RWPE2 (cell line): ENCODE results near the gene PLA2G4F.

ENCODE experiments used
- ATAC-seq: fragments of 200-7000 bp; cut with Tn5 transposase; 3 replicates; pipeline ENCODE4 v1.9.1; 2021; ENCODE audit warnings: low read depth
- DNase-seq: peaks from one replicate; pipeline ENCODE4 v3.0.0-alpha.2; 2020; ENCODE audit warnings: low spot score
- H3K27ac ChIP-seq: fragments of 450-650 bp; 2 replicates; pipeline ENCODE4 v1.5.1; 2017; ENCODE audit warnings: mild to moderate bottlenecking; ENCODE audit not compliant: poor library complexity, severe bottlenecking
- H3K27me3 ChIP-seq: fragments of 250-450 bp; sonication (Bioruptor Pico); 2 replicates; pipeline ENCODE4 v1.5.1; 2021; ENCODE audit warnings: mild to moderate bottlenecking, moderate library complexity; ENCODE audit not compliant: insufficient read depth, poor library complexity, severe bottlenecking
- H3K36me3 ChIP-seq: fragments of 250-450 bp; sonication (Bioruptor Pico); 2 replicates; pipeline ENCODE4 v1.5.1; 2020; ENCODE audit warnings: low read depth, mild to moderate bottlenecking, moderate library complexity
- H3K4me1 ChIP-seq: fragments of 250-450 bp; sonication (Bioruptor Pico); 2 replicates; pipeline ENCODE4 v1.5.1; 2021; ENCODE audit warnings: mild to moderate bottlenecking, moderate library complexity; ENCODE audit not compliant: insufficient read depth, poor library complexity, severe bottlenecking
- H3K4me3 ChIP-seq: fragments of 250-450 bp; sonication (Bioruptor Pico); 2 replicates; pipeline ENCODE4 v1.5.1; 2021; ENCODE audit warnings: mild to moderate bottlenecking, moderate library complexity; ENCODE audit not compliant: severe bottlenecking
- H3K9me3 ChIP-seq: fragments of 250-450 bp; sonication (Bioruptor Pico); 2 replicates; pipeline ENCODE4 v1.5.1; 2021; ENCODE audit warnings: mild to moderate bottlenecking, moderate library complexity; ENCODE audit not compliant: severe bottlenecking
- CTCF ChIP-seq: fragments of 450-650 bp; IDR thresholded peaks from one replicate; pipeline ENCODE4 v1.5.1; 2017; ENCODE audit warnings: mild to moderate bottlenecking, moderate library complexity; ENCODE audit not compliant: poor library complexity, severe bottlenecking

The PLA2G4F gene

GRCh38 chr15:42108189-42108588 is 48.2 kb downstream of the PLA2G4F start:
- Histone ChIP-seq H3K27ac (no peak overlapping the region), H3K27me3 (no peaks in the 10 kb centered on the region), H3K36me3 (no peaks in the 10 kb centered on the region), H3K9me3 (no peaks in the 10 kb centered on the region), H3K4me3 (no peak overlapping the region), H3K4me1 (no peaks in the 10 kb centered on the region)
- DNase-seq: no peak
- TF ChIP-seq CTCF: no peak
- peak; percentile 63 for ATAC-seq

- no peak for TF ChIP-seq CTCF
- no peaks in the 10 kb centered on the region for H3K36me3 ChIP-seq
- DNase-seq (no peak), ATAC-seq (no peak)
- H3K4me1 ChIP-seq: peaks cover 1% of the 10 kb centered on the region
- no peak overlapping the region for H3K27ac ChIP-seq
- H3K9me3 ChIP-seq: no peaks in the 10 kb centered on the region
- H3K27me3 ChIP-seq: no peaks in the 10 kb centered on the region
- H3K4me3 ChIP-seq: no peak overlapping the region
Measured at GRCh38 chr15:42107473-42107872, 49.0 kb downstream of the PLA2G4F start.

- H3K4me1 ChIP-seq: peaks cover 9% of the 10 kb centered on the region
- DNase-seq (no peak), ATAC-seq (no peak)
- H3K4me3 ChIP-seq: no peak overlapping the region
- TF ChIP-seq CTCF: no peak
- no peaks in the 10 kb centered on the region for H3K9me3 ChIP-seq
- H3K27me3 ChIP-seq: no peaks in the 10 kb centered on the region
- no peak overlapping the region for H3K27ac ChIP-seq
- H3K36me3 ChIP-seq: no peaks in the 10 kb centered on the region
Measured at GRCh38 chr15:42106288-42106687, 50.1 kb downstream of the PLA2G4F start.

- ATAC-seq: no peak
- no peak for TF ChIP-seq CTCF
- no peak overlapping the region for H3K27ac ChIP-seq
Measured at GRCh38 chr15:42104095-42104891, 52.1 kb downstream of the PLA2G4F start.

GRCh38 chr15:42102646-42103235 is 53.7 kb downstream of the PLA2G4F start:
- DNase-seq (no peak), ATAC-seq (peak; percentile 46)
- no peak for TF ChIP-seq CTCF
- peaks cover 21% of the 10 kb centered on the region for H3K4me1 ChIP-seq
- no peak overlapping the region for H3K4me3 ChIP-seq
- H3K9me3 ChIP-seq: no peaks in the 10 kb centered on the region
- H3K27me3 ChIP-seq: no peaks in the 10 kb centered on the region
- H3K36me3 ChIP-seq: no peaks in the 10 kb centered on the region
- no peak overlapping the region for H3K27ac ChIP-seq

More at GRCh38 chr15:42104095-42104891, 52.1 kb downstream of the PLA2G4F start:
- no peaks in the 10 kb centered on the region for H3K9me3 ChIP-seq
- H3K4me1 ChIP-seq: peaks cover 21% of the 10 kb centered on the region
- DNase-seq: no peak
- no peaks in the 10 kb centered on the region for H3K27me3 ChIP-seq
- no peak overlapping the region for H3K4me3 ChIP-seq
- H3K36me3 ChIP-seq: no peaks in the 10 kb centered on the region
